Measurements from ENCODE around the gene GYG1.

GYG1 gene

GRCh38 chr3:148990236-148990635 lies 1.1 kb upstream of the GYG1 start:
- TF ChIP-seq CTCF (IDR thresholded peaks at IDR 0.05) (no peak), ZFX (IDR thresholded peaks at IDR 0.05; ENCODE audit: borderline replicate concordance) (no peak)
- H3K27ac ChIP-seq: no peak overlapping the region

- H3K27ac ChIP-seq: peak overlapping the region; percentile 54
- TF ChIP-seq CTCF (IDR thresholded peaks at IDR 0.05) (no peak), ZFX (IDR thresholded peaks at IDR 0.05; ENCODE audit: borderline replicate concordance) (no peak)
Measured at GRCh38 chr3:148992027-148992634, 791 bp downstream of the GYG1 start.

GRCh38 chr3:148992635-148993255 lies 1.4 kb downstream of the GYG1 start:
- peak overlapping the region; percentile 54; the same call in 1 of the 2 replicates for H3K27ac ChIP-seq
- TF ChIP-seq ZFX (IDR thresholded peaks at IDR 0.05; ENCODE audit: borderline replicate concordance) (no peak), CTCF (IDR thresholded peaks at IDR 0.05) (no peak)

- no peak overlapping the region for H3K27ac ChIP-seq
- TF ChIP-seq CTCF (IDR thresholded peaks at IDR 0.05) (no peak), ZFX (IDR thresholded peaks at IDR 0.05; ENCODE audit: borderline replicate concordance) (no peak)
Measured at GRCh38 chr3:148997623-148998022, 6.3 kb downstream of the GYG1 start.

GRCh38 chr3:148998297-148998696 lies 7.0 kb downstream of the GYG1 start:
- TF ChIP-seq CTCF (IDR thresholded peaks at IDR 0.05) (no peak), ZFX (IDR thresholded peaks at IDR 0.05; ENCODE audit: borderline replicate concordance) (no peak)
- no peak overlapping the region for H3K27ac ChIP-seq

GRCh38 chr3:148998715-148999423 lies 7.5 kb downstream of the GYG1 start:
- no peak for TF ChIP-seq CTCF (IDR thresholded peaks at IDR 0.05)
- TF ChIP-seq ZFX (IDR thresholded peaks at IDR 0.05; ENCODE audit: borderline replicate concordance): no peak
- no peak overlapping the region for H3K27ac ChIP-seq

GRCh38 chr3:148999806-149000205 lies 8.5 kb downstream of the GYG1 start:
- H3K27ac ChIP-seq: no peak overlapping the region
- TF ChIP-seq CTCF (IDR thresholded peaks at IDR 0.05) (no peak), ZFX (IDR thresholded peaks at IDR 0.05; ENCODE audit: borderline replicate concordance) (no peak)

Data from 22Rv1 (cell line).